Measurements from ENCODE around the gene CCDC6. TPM values are rescaled to one million over a fixed set of nuclear protein-coding genes. Genes with fewer than 3 reads are reported as not detected.
"Not testable (repeated sequence)": the region's sequence is repeated elsewhere in the genome, so short reads cannot be mapped to it uniquely, and the experiment has no call there.

CCDC6 gene
- total RNA-seq, 1 experiment from 2014 or later: 58.4 TPM

GRCh38 chr10:59954296-59954695 lies 47.9 kb upstream of the CCDC6 start:
- Histone ChIP-seq H2BK15ac (ENCODE audit: low read depth, low read length) (no peak overlapping the region), H3K4me1 (ENCODE audit: insufficient read depth, low read length) (no peaks in the 10 kb centered on the region), H3K4me2 (ENCODE audit: insufficient read depth, insufficient read length, low read length) (no peak overlapping the region), H3K27ac (ENCODE audit: insufficient read length, low read depth, low read length) (no peak overlapping the region), H2AK5ac (ENCODE audit: insufficient read length, low read length) (no peak overlapping the region), H3K9ac (ENCODE audit: extremely low read depth, insufficient read length, low read length) (no peak overlapping the region), H3K79me2 (ENCODE audit: insufficient read depth, low read length) (no peaks in the 10 kb centered on the region), H3K23me2 (ENCODE audit: insufficient read length, low read depth, low read length, poor library complexity, severe bottlenecking) (no peaks in the 10 kb centered on the region), H3K23ac (ENCODE audit: insufficient read length, low read depth, low read length) (no peak overlapping the region), H2BK5ac (ENCODE audit: insufficient read length, low read length) (no peak overlapping the region), H3K14ac (ENCODE audit: insufficient read depth, low read length) (no peak overlapping the region), H3T11ph (ENCODE audit: low read length) (no peak overlapping the region), H4K91ac (ENCODE audit: insufficient read length, low read depth, low read length) (no peak overlapping the region), H4K5ac (ENCODE audit: insufficient read length, low read depth, low read length) (no peak overlapping the region), H3K27me3 (ENCODE audit: insufficient read depth, low read length) (no peaks in the 10 kb centered on the region), H3K56ac (ENCODE audit: insufficient read length, low read depth, low read length) (no peak overlapping the region), H2BK12ac (ENCODE audit: insufficient read length, low read depth, low read length) (no peak overlapping the region), H2BK120ac (ENCODE audit: low read depth, low read length, poor library complexity, severe bottlenecking) (no peak overlapping the region), H3K18ac (ENCODE audit: insufficient read length, low read depth, low read length) (no peak overlapping the region), H3K4ac (ENCODE audit: low read depth, low read length) (no peak overlapping the region), H3K9me3 (ENCODE audit: control insufficient read depth, low read depth, low read length) (no peaks in the 10 kb centered on the region), H4K8ac (replicated peaks; ENCODE audit: insufficient read length, low read depth, low read length) (no peak overlapping the region), H4K20me1 (ENCODE audit: control insufficient read depth, insufficient read depth, insufficient read length) (no peaks in the 10 kb centered on the region), H3K79me1 (ENCODE audit: insufficient read depth, low read depth, low read length, poor library complexity, severe bottlenecking) (no peaks in the 10 kb centered on the region), H2AFZ (ENCODE audit: low read length) (no peak overlapping the region), H2BK20ac (ENCODE audit: low read depth, low read length, poor library complexity, severe bottlenecking) (no peak overlapping the region)
- no peaks in the 10 kb centered on the region for H3K27me3 Mint-ChIP-seq (ENCODE audit: low read depth)
- no peak for TF ChIP-seq CTCF (conservative IDR thresholded peaks at IDR 0.05)
- no peak for DNase-seq
- peaks cover 0 to 8% (median 0%) of the 10 kb centered on the region in 3 experiments; a peak in 1 of 7 replicates for H3K36me3 Mint-ChIP-seq (ENCODE audit: insufficient read depth in 1 of 3, low read depth in 3 of 3)
- H3K27ac Mint-ChIP-seq: no peak overlapping the region
- no peak overlapping the region for H3K4me3 Mint-ChIP-seq
- H3K4me1 Mint-ChIP-seq: no peaks in the 10 kb centered on the region; a peak in 1 of 4 replicates
- no CpG with 5 or more reads among the region's 3 CpGs for WGBS (ENCODE audit: extremely low coverage, insufficient read length, low lambda C conversion rate)
- H3K9me3 Mint-ChIP-seq: 0 out of 5 replicates have a peak, but pooled peaks cover 0 to 3% of the 10 kb centered on the region in 2 experiments

- not testable (repeated sequence) for H3K79me1 ChIP-seq (ENCODE audit: insufficient read depth, low read depth, low read length, poor library complexity, severe bottlenecking); H3K18ac ChIP-seq (ENCODE audit: insufficient read length, low read depth, low read length); H2AFZ ChIP-seq (ENCODE audit: low read length); H3K4ac ChIP-seq (ENCODE audit: low read depth, low read length); H3K27ac ChIP-seq (ENCODE audit: insufficient read length, low read depth, low read length); H3K23ac ChIP-seq (ENCODE audit: insufficient read length, low read depth, low read length); H2BK15ac ChIP-seq (ENCODE audit: low read depth, low read length); H3K9ac ChIP-seq (ENCODE audit: extremely low read depth, insufficient read length, low read length); H2AK5ac ChIP-seq (ENCODE audit: insufficient read length, low read length); H3K36me3 Mint-ChIP-seq (ENCODE audit: insufficient read depth in 1 of 3, low read depth in 3 of 3); H4K20me1 ChIP-seq (ENCODE audit: control insufficient read depth, insufficient read depth, insufficient read length); H3K79me2 ChIP-seq (ENCODE audit: insufficient read depth, low read length); H3K56ac ChIP-seq (ENCODE audit: insufficient read length, low read depth, low read length); H4K91ac ChIP-seq (ENCODE audit: insufficient read length, low read depth, low read length); H3K9me3 ChIP-seq (ENCODE audit: control insufficient read depth, low read depth, low read length); H3K27ac Mint-ChIP-seq; H4K5ac ChIP-seq (ENCODE audit: insufficient read length, low read depth, low read length); H4K8ac ChIP-seq (replicated peaks; ENCODE audit: insufficient read length, low read depth, low read length); H2BK20ac ChIP-seq (ENCODE audit: low read depth, low read length, poor library complexity, severe bottlenecking); H2BK120ac ChIP-seq (ENCODE audit: low read depth, low read length, poor library complexity, severe bottlenecking); H3K4me2 ChIP-seq (ENCODE audit: insufficient read depth, insufficient read length, low read length); H3K14ac ChIP-seq (ENCODE audit: insufficient read depth, low read length); H3K27me3 ChIP-seq (ENCODE audit: insufficient read depth, low read length); H3K23me2 ChIP-seq (ENCODE audit: insufficient read length, low read depth, low read length, poor library complexity, severe bottlenecking); H3T11ph ChIP-seq (ENCODE audit: low read length); H2BK5ac ChIP-seq (ENCODE audit: insufficient read length, low read length); H3K9me3 Mint-ChIP-seq; H3K27me3 Mint-ChIP-seq (ENCODE audit: low read depth); DNase-seq; H2BK12ac ChIP-seq (ENCODE audit: insufficient read length, low read depth, low read length); H3K4me3 Mint-ChIP-seq; H3K4me1 ChIP-seq (ENCODE audit: insufficient read depth, low read length); H3K4me1 Mint-ChIP-seq
- WGBS (ENCODE audit: extremely low coverage, insufficient read length, low lambda C conversion rate): no CpG with 5 or more reads among the region's 2 CpGs
Observed at GRCh38 chr10:59953711-59954110, 47.4 kb upstream of the CCDC6 start.
